ENCODE results near the gene PLEKHA4.
"Not testable (repeated sequence)": the region's sequence is repeated elsewhere in the genome, so short reads cannot be mapped to it uniquely, and the experiment has no call there.

The PLEKHA4 gene

GRCh38 chr19:48868114-48868886 lies at the start of gene PLEKHA4:
Gene PLEKHA4 (minus strand): TSS chr19:48868617. CDS start chr19:48867620, 997 bp downstream.
- in situ Hi-C loops (cut with MboI; ENCODE audit: low pct_unique_long_range_greater_than_20kb, low sequenced_read_pairs, unreplicated experiment): loop anchor here (25.0 kb wide), 1 partner anchor 94 kb away; the partner anchor contains the start of genes BAX and FTL
- no peak for TF ChIP-seq CTCF (IDR thresholded peaks at IDR 0.05; ENCODE audit: extremely low read depth, insufficient read depth, missing control alignments)
- no peak for DNase-seq (ENCODE audit: low spot score)

DNA sequence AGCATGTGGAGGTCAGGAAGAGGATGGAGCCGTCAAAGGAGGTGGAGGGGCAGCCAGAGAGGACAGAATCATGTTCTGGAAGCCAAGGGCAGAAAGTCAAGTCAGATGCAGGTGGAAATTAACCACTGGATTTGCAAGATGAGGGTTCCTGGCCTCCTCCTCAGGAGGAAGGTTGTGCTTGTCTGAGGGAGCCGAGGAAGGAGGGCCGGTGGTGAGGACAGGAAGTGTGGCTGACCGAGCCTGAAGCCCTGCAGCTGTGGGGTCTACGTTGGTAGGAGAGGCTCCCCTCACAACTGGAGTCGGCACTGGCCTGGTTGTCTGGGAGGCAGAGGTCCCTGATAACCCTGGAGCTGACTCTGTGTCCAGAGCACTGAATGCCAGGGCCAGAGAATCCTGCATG lies 49.7 kb upstream of the PLEKHA4 start:
- in situ Hi-C loops (cut with MboI; ENCODE audit: low pct_unique_long_range_greater_than_20kb, low sequenced_read_pairs, unreplicated experiment): no loop called here
- TF ChIP-seq CTCF (IDR thresholded peaks at IDR 0.05; ENCODE audit: extremely low read depth, insufficient read depth, missing control alignments): no peak
- no peak for DNase-seq (ENCODE audit: low spot score)

DNA sequence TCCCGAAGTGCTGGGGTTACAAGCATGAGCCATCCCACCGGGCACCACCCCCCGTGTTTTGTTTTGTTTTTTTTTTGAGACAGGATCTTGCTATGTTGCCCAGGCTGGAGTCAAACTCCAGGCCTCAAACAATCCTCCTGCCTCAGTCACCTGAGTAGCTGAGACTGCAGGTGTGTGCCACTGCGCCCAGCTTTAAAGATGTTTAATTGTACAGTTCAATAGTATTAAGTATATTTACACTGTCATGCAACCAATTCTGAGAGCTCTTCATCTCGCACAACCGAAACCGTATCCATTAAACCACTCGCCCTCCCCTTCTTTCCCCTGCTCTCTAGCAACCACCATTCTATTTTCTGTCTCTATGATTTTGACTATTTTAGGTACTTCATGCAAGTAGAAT lies 47.3 kb upstream of the PLEKHA4 start:
- TF ChIP-seq CTCF (IDR thresholded peaks at IDR 0.05; ENCODE audit: extremely low read depth, insufficient read depth, missing control alignments): no peak
- DNase-seq (ENCODE audit: low spot score): no peak
- in situ Hi-C loops (cut with MboI; ENCODE audit: low pct_unique_long_range_greater_than_20kb, low sequenced_read_pairs, unreplicated experiment): no loop called here

DNA sequence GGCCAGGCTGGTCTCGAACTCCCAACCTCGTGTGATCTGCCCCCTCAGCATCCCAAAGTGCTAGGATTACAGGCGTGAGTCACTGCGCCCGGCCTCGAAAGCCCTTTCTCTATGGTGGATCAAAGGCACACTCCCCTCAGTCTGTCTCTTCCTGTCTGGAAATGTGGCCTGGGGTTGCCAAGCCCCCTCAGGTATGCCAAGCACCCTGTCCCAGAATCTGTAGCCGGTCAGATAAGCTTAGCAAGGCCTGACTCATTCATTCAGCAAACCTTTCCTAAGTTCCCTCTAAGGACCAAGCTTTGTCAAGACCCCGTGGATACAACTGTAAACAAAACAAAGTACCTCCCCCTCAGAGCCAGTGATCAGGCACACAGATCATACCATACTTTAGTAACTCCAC lies 45.8 kb upstream of the PLEKHA4 start:
- in situ Hi-C loops (cut with MboI; ENCODE audit: low pct_unique_long_range_greater_than_20kb, low sequenced_read_pairs, unreplicated experiment): no loop called here
- no peak for TF ChIP-seq CTCF (IDR thresholded peaks at IDR 0.05; ENCODE audit: extremely low read depth, insufficient read depth, missing control alignments)
- DNase-seq (ENCODE audit: low spot score): no peak

DNA sequence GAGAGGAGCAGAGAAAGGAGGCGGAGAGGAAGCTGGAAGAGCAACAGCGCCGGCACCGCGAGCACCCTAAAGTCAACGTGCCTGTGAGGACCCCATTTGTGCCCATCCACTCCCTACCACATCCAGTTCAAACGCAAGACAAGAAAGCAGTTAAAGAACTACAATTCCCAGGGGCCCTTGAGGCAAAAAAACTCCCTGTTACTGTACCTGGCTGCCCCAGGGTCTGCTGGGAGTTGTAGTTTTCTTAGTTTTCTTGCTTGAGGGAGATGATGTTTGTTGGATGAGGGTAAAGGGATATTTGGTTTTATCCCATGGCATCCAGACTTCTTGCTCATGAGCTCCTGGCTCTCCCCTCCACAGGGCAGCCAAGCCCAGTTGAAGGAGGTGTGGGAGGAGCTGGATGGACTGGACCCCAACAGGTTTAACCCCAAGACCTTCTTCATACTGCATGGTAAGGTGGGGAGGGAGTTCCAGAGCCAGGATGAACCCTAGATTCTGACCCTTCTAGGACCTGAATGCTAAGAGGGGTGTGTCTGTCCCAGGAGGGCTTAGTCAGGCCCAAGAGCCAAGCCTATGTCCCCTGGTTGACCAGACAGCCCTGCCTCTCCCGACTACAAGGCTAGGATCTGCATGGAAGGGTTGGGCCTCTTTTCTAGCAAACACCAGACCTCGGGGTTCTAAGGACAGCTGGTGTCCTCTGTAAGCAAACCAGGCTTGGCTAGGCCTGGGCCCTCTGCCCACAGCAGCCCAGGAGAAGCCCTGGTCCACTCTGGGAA lies 44.9 kb upstream of the PLEKHA4 start:
- no peak for DNase-seq (ENCODE audit: low spot score)
- in situ Hi-C loops (cut with MboI; ENCODE audit: low pct_unique_long_range_greater_than_20kb, low sequenced_read_pairs, unreplicated experiment): no loop called here
- no peak for TF ChIP-seq CTCF (IDR thresholded peaks at IDR 0.05; ENCODE audit: extremely low read depth, insufficient read depth, missing control alignments)

DNA sequence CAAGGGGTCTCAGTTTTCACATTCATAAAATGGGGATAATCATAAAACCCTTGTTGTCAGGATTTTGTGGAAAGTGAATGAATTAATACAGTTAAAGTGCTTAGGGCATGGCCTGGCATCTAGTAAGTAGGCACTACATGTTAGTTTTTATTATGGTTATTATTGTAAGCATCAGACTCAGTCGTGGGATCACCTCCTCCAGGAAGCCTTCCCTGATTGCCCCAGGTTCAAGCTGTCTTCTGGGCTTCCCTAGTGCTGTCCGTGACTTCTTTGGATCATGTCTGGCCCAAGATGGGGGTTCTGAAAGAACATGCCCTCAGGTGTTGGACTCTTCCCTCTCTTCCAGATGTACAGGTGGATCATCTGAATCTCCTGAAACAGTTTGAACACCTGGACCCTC lies 42.4 kb upstream of the PLEKHA4 start:
- no peak for DNase-seq (ENCODE audit: low spot score)
- no peak for TF ChIP-seq CTCF (IDR thresholded peaks at IDR 0.05; ENCODE audit: extremely low read depth, insufficient read depth, missing control alignments)
- in situ Hi-C loops (cut with MboI; ENCODE audit: low pct_unique_long_range_greater_than_20kb, low sequenced_read_pairs, unreplicated experiment): no loop called here

GRCh38 chr19:48909424-48910077 lies 41.1 kb upstream of the PLEKHA4 start:
- in situ Hi-C loops (cut with MboI; ENCODE audit: low pct_unique_long_range_greater_than_20kb, low sequenced_read_pairs, unreplicated experiment): not testable (repeated sequence)

More at GRCh38 chr19:48909424-48910077, 41.1 kb upstream of the PLEKHA4 start:
- DNase-seq (ENCODE audit: low spot score): not testable (repeated sequence)
